SH-SY5Y (cell line): Measurements from ENCODE around the gene SHISA9.

Experiments used
- GATA2 ChIP-seq: IDR thresholded peaks from 2 replicates; pipeline ENCODE4 v1.6.1; 2011; ENCODE audit warnings: mild to moderate bottlenecking, low read depth, low read length
- GATA3 ChIP-seq: IDR thresholded peaks from 2 replicates; pipeline ENCODE4 v1.6.1; 2011; ENCODE audit warnings: low read depth, mild to moderate bottlenecking, low read length, moderate library complexity

DNA sequence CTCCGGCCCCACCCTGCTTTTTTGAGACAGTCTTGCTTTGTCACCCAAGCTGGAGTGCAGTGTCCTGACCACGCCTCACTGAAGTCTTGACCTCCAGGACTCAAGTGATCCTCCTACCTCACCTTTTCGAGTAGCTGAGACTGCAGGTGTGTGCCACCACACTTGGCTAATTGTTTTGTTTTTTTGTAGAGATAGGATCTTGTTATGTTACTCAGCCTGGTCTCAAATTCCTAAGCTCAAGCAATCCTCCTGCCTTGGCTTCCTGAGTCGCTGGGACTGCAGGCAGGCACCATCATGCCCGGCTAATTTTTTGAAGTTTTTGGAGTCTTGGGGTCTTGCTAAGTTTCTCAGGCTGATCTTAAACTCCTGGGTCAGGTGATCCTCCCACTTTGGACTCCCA is 206.7 kb downstream of the SHISA9 start:
- TF ChIP-seq GATA2, result no peak
- no peak for TF ChIP-seq GATA3
